Measurements from ENCODE around the gene CIAPIN1.

GRCh38 chr16:57484515-57485005 lies 37.4 kb upstream of the CIAPIN1 start:
- no peak for TF ChIP-seq EP300 (IDR thresholded peaks at IDR 0.05)
- no peak for TF ChIP-seq CTCF (IDR thresholded peaks at IDR 0.05)

All from suprapubic skin (tissue), 3 donors.